ENCODE data around the gene UPK3BL2.
"Not testable (repeated sequence)": the region's sequence is repeated elsewhere in the genome, so short reads cannot be mapped to it uniquely, and the experiment has no call there.

DNA sequence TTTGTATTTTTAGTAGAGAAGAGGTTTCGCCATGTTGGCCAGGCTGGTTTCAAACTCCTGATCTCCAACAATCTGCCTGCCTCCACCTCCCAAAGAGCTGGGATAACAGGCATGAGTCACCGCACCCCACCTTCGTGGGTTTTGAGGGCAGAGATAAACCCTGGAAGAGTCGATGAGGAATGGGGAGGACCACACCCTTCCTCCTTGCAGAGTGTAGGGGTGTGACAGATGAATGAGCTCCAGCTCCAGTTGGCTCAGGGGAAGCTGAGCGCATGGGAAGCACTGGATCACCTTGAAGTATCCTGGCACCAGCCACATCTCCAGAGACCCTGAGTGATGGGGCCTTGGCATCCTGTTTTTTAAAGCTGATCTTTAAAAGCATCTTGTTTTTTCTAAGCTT, 40.0 kb upstream of the UPK3BL2 start:
- TF ChIP-seq, protein P1, sequence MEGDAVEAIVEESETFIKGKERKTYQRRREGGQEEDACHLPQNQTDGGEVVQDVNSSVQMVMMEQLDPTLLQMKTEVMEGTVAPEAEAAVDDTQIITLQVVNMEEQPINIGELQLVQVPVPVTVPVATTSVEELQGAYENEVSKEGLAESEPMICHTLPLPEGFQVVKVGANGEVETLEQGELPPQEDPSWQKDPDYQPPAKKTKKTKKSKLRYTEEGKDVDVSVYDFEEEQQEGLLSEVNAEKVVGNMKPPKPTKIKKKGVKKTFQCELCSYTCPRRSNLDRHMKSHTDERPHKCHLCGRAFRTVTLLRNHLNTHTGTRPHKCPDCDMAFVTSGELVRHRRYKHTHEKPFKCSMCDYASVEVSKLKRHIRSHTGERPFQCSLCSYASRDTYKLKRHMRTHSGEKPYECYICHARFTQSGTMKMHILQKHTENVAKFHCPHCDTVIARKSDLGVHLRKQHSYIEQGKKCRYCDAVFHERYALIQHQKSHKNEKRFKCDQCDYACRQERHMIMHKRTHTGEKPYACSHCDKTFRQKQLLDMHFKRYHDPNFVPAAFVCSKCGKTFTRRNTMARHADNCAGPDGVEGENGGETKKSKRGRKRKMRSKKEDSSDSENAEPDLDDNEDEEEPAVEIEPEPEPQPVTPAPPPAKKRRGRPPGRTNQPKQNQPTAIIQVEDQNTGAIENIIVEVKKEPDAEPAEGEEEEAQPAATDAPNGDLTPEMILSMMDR (IDR thresholded peaks at IDR 0.05; ENCODE audit: borderline replicate concordance, extremely low read depth, low read length, poor library complexity, severe bottlenecking) = not testable (repeated sequence)
- not testable (repeated sequence) for TF ChIP-seq EZH2 (IDR thresholded peaks at IDR 0.05; ENCODE audit: borderline replicate concordance, low read depth, low read length, severe bottlenecking)
